GM12878 (cell line): ENCODE data around the gene GABBR1. TPM values are rescaled to one million over a fixed set of nuclear protein-coding genes. Genes with fewer than 3 reads are reported as not detected.
A peak's percentile ranks its signal among the peaks of the same experiment; 100 is the strongest.

Experiments
- ATAC-seq: fragments of 200-7000 bp; cut with Tn5 transposase; 3 replicates; pipeline ENCODE4 v1.9.1; 2020; ENCODE audit warnings: mild to moderate bottlenecking, moderate library complexity
- BruUV-seq: library from RNA; stranded (reverse); fragments of 400-500 nt; replicated peaks from 2 replicates; lab custom pipeline; 2021; lab: Mats Ljungman, UMichigan
- CTCF ChIA-PET: fragments of 300-600 bp; sonication (Branson Sonifier 250); formaldehyde crosslinking; extraction: SDS; loops from one replicate; lab custom pipeline; 2021; ENCODE audit warnings: inconsistent platforms; lab: Yijun Ruan, JAX
- POLR2A ChIA-PET: fragments of 350-600 bp; formaldehyde crosslinking; extraction: SDS; loops from one replicate; lab custom pipeline; 2021; ENCODE audit warnings: inconsistent platforms; lab: Charles Lee
- RAD21 ChIA-PET: fragments of 300-600 bp; sonication (Branson Sonifier 250); formaldehyde crosslinking; loops from one replicate; lab custom pipeline; 2023; ENCODE audit warnings: antibody characterized with exemption; ENCODE audit not compliant: unreplicated experiment; lab: Charles Lee
- SMC1A ChIA-PET: fragments of 300-600 bp; sonication (Branson Sonifier 250); formaldehyde crosslinking; loops from one replicate; lab custom pipeline; 2023; ENCODE audit not compliant: unreplicated experiment, uncharacterized antibody; lab: Charles Lee
- DNase-seq: peaks from one replicate; pipeline ENCODE4 v3.0.0-alpha.2; 2011; ENCODE audit warnings: low read depth, low spot score
- FAIRE-seq: peaks from 3 replicates; lab custom pipeline; 2011; peaks lifted over from hg19 to GRCh38; lab: Jason Lieb, UNC
- H2AFZ ChIP-seq: 2 replicates; pipeline ENCODE4 v1.6.0; 2011; ENCODE audit warnings: low read depth, low read length, control low read depth; ENCODE audit not compliant: control insufficient read depth
- H3K27ac ChIP-seq: 2 replicates; pipeline ENCODE4 v1.5.1; 2011; ENCODE audit warnings: control low read depth; ENCODE audit not compliant: control insufficient read depth, insufficient read depth
- H3K27me3 ChIP-seq, 2 experiments: replicated peaks in 1 of 2; 2 replicates each; pipeline versions ENCODE4 v1.6.0 to v1.6.1; 2011; ENCODE audit warnings: low read length in 1 of 2; ENCODE audit not compliant: control insufficient read depth in 2 of 2, insufficient read depth in 2 of 2
- H3K36me3 ChIP-seq, 2 experiments: 2 replicates each; pipeline ENCODE4 v1.5.1; 2011; ENCODE audit warnings: low read length in 1 of 2; ENCODE audit not compliant: control insufficient read depth in 2 of 2, insufficient read depth in 2 of 2
- H3K4me1 ChIP-seq: 2 replicates; pipeline ENCODE4 v1.6.1; 2011; ENCODE audit warnings: mild to moderate bottlenecking, low read length, moderate library complexity, mixed read lengths; ENCODE audit not compliant: control insufficient read depth, insufficient read depth
- H3K4me2 ChIP-seq: 2 replicates; pipeline ENCODE4 v1.6.0; 2011; ENCODE audit warnings: control low read depth; ENCODE audit not compliant: control insufficient read depth, insufficient read depth
- H3K4me3 ChIP-seq: fragments of 200-600 bp; sonication (generic); 2 replicates; pipeline ENCODE4 v1.5.1; 2016
- H3K79me2 ChIP-seq: 2 replicates; pipeline ENCODE4 v1.6.0; 2011; ENCODE audit warnings: low read length; ENCODE audit not compliant: control insufficient read depth, insufficient read depth
- H3K9ac ChIP-seq: 2 replicates; pipeline ENCODE4 v1.8.0; 2011; ENCODE audit warnings: low read length, control low read depth, mixed read lengths; ENCODE audit not compliant: control insufficient read depth, insufficient read depth
- H3K9me3 ChIP-seq: replicated peaks from 3 replicates; pipeline ENCODE4 v1.5.1; 2011; ENCODE audit warnings: mild to moderate bottlenecking, low read length; ENCODE audit not compliant: control insufficient read depth, insufficient read depth
- H4K20me1 ChIP-seq: 2 replicates; pipeline ENCODE4 v1.6.0; 2011; ENCODE audit not compliant: control insufficient read depth, insufficient read depth
- CTCF ChIP-seq, 3 experiments: IDR thresholded peaks in 2 of 3; conservative IDR thresholded peaks in 1 of 3; 2 replicates each; pipeline ENCODE4 v1.5.1; 2011; ENCODE audit warnings: low read depth in 3 of 3, low read length in 3 of 3, mild to moderate bottlenecking in 3 of 3, control low read depth in 2 of 3, moderate library complexity in 2 of 3, inconsistent platforms in 1 of 3, mixed read lengths in 1 of 3; ENCODE audit not compliant: control insufficient read depth in 2 of 3, insufficient read depth in 1 of 3; ENCODE audit errors: extremely low read depth in 1 of 3
- EED ChIP-seq: sonication (generic); IDR thresholded peaks from 2 replicates; pipeline ENCODE4 v1.6.1; 2016; ENCODE audit warnings: antibody characterized with exemption, low read depth
- HDGF ChIP-seq: fragments of 450-650 bp; IDR thresholded peaks from 2 replicates; pipeline ENCODE4 v1.6.1; 2016; ENCODE audit warnings: antibody characterized with exemption
- JUNB ChIP-seq: IDR thresholded peaks from 2 replicates; pipeline ENCODE4 v1.6.1; 2016; ENCODE audit warnings: antibody characterized with exemption, mild to moderate bottlenecking
- LARP7 ChIP-seq: fragments of 450-650 bp; IDR thresholded peaks from 2 replicates; pipeline ENCODE4 v1.6.1; 2017; ENCODE audit warnings: mild to moderate bottlenecking
- MLLT1 ChIP-seq: fragments of 450-650 bp; IDR thresholded peaks from 2 replicates; pipeline ENCODE4 v1.6.1; 2016; ENCODE audit warnings: mild to moderate bottlenecking
- RAD21 ChIP-seq: IDR thresholded peaks from 2 replicates; pipeline ENCODE4 v1.6.1; 2011; ENCODE audit warnings: mild to moderate bottlenecking, low read depth, low read length, moderate library complexity; ENCODE audit not compliant: insufficient read depth
- REST ChIP-seq: IDR thresholded peaks from 2 replicates; pipeline ENCODE4 v1.6.1; 2012; ENCODE audit warnings: mild to moderate bottlenecking, low read depth, low read length
- SMAD1 ChIP-seq: fragments of 450-650 bp; IDR thresholded peaks from 2 replicates; pipeline ENCODE4 v1.6.1; 2018; ENCODE audit warnings: mild to moderate bottlenecking, low read depth; ENCODE audit not compliant: partially characterized antibody
- TCF12 ChIP-seq: IDR thresholded peaks from 2 replicates; pipeline ENCODE4 v1.6.1; 2011; ENCODE audit warnings: low read depth, mild to moderate bottlenecking, low read length
- ZZZ3 ChIP-seq: IDR thresholded peaks from 2 replicates; pipeline ENCODE4 v1.6.1; 2011; ENCODE audit warnings: low read depth; ENCODE audit not compliant: control insufficient read depth, insufficient read length
- WGBS: methylation state at CpG from one replicate; pipeline ENCODE4 v1.1.6; 2016; ENCODE audit warnings: low lambda C conversion rate; ENCODE audit not compliant: insufficient replicate concordance, insufficient coverage; ENCODE audit errors: missing lambda C conversion rate; 5-methylcytosine and 5-hydroxymethylcytosine counted together
- in situ Hi-C: fragments of 300-500 bp; cut with MboI; formaldehyde crosslinking; loops from 9 replicates; pipeline ENCODE4 v1.14.3; 2018; ENCODE audit warnings: mixed read lengths
- intact Hi-C: fragments of 100-400 bp; cut with micrococcal nuclease; formaldehyde crosslinking; loops from one replicate; pipeline ENCODE4 v1.14.2; 2022; ENCODE audit not compliant: unreplicated experiment
- polyA plus RNA-seq, 11 experiments: library from polyadenylated mRNA; depleted of rRNA in 4 of 11; unstranded in 6 of 11; stranded (reverse) in 5 of 11; fragments of >200 nt; fragmentation: Nextera tagmentation in 4 of 11; fragmentation: Illumina TruSeq in 1 of 11; extraction: Ambion mirVana in 4 of 11; extraction: Trizol in 1 of 11; gene quantifications; 1 replicate in 1 of 11; 2 replicates in 10 of 11; pipeline versions ENCODE4 v1.2.1 to v1.2.3, GENCODE V29; 2011 to 2016; ENCODE audit warnings: inconsistent platforms in 2 of 11, missing spikeins in 2 of 11, low read depth in 1 of 11
- total RNA-seq, 4 experiments: library from RNA; depleted of rRNA in 3 of 4; stranded (reverse); fragments of >200 nt in 3 of 4; fragmentation: Illumina TruSeq in 1 of 4; extraction: Trizol in 1 of 4; gene quantifications; 2 replicates each; pipeline versions ENCODE4 v1.2.1 to v1.2.3, GENCODE V29; 2013 to 2021

GABBR1 gene
- total and polyA plus RNA-seq, 10 of the 15 experiments (the other 5 are each of a cell fraction or from before 2014, with no cell fraction given): 0.11 to 5.2 (median 1.0) TPM

- Histone ChIP-seq H2AFZ (no peak overlapping the region), H4K20me1 (no peaks in the 10 kb centered on the region), H3K4me2 (no peak overlapping the region), H3K36me3 (no peaks in the 10 kb centered on the region), H3K27ac (no peak overlapping the region), H3K9me3 (no peaks in the 10 kb centered on the region), H3K27me3 (no peaks in the 10 kb centered on the region), H3K79me2 (no peaks in the 10 kb centered on the region), H3K9ac (no peak overlapping the region), H3K4me1 (peaks cover 17% of the 10 kb centered on the region), H3K4me3 (no peak overlapping the region)
- in situ Hi-C loops (no loop called here), intact Hi-C loops (loop anchor here (10.0 kb wide), 1 partner anchor 101 kb away; no protein-coding TSS in a partner anchor)
- peak; percentile 22; the same call in 1 of the 3 replicates for ATAC-seq
- ChIA-PET SMC1A (interaction anchor here (0.6 to 2.5 kb wide), 22 partner anchors 9 to 816 kb away, joined by 3 to 14 read pairs (median 4); no protein-coding TSS in a partner anchor), CTCF (interaction anchor here (0.6 to 9.9 kb wide), 72 partner anchors 8 to 1075 kb away, joined by 3 to 113 read pairs (median 4); partner anchors contain the start of genes GABBR1, OR12D3 and UBD), POLR2A (interaction anchor here (0.7 to 0.9 kb wide), 2 partner anchors 69 to 105 kb away, joined by 3 read pairs; no protein-coding TSS in a partner anchor), RAD21 (interaction anchor here (1.1 to 2.6 kb wide), 6 partner anchors 11 to 277 kb away, joined by 4 to 9 read pairs (median 6); no protein-coding TSS in a partner anchor)
- TF ChIP-seq TCF12 (no peak), SMAD1 (no peak), RAD21 (peak; percentile 31; the same call in 1 of the 2 replicates), EED (no peak), LARP7 (no peak), ZZZ3 (no peak), MLLT1 (no peak), HDGF (no peak), REST (no peak), JUNB (no peak), CTCF (IDR thresholded peaks at IDR 0.05 in 2 of 3, conservative IDR thresholded peaks at IDR 0.05 in 1 of 3; ENCODE audit: control insufficient read depth in 2 of 3, extremely low read depth in 1 of 3, insufficient read depth in 1 of 3, low read depth in 3 of 3, low read length in 3 of 3) (peak; percentile 62 to 74 (median 63))
- no peak for DNase-seq
- no TSS peak for BruUV-seq
- no peak for FAIRE-seq
- 15% methylated on average over 8 of the region's 8 CpGs for WGBS
Observed at GRCh38 chr6:29653452-29654038, 20.6 kb upstream of the GABBR1 start.
